SK-N-SH (cell line): ENCODE data around the gene ISL2. TPM values are rescaled to one million over a fixed set of nuclear protein-coding genes. Genes with fewer than 3 reads are reported as not detected.

Experiments
- CTCF ChIA-PET: fragments of 300-600, 350-600 bp; formaldehyde crosslinking; extraction: SDS; loops from one replicate; lab custom pipeline; 2021; lab: Yijun Ruan, JAX
- POLR2A ChIA-PET: fragments of 350-600 bp; sonication (Branson Sonifier 250); formaldehyde crosslinking; extraction: SDS; loops from one replicate; lab custom pipeline; 2020; ENCODE audit warnings: antibody characterized with exemption, inconsistent platforms; lab: Yijun Ruan, JAX
- DNase-seq: peaks from one replicate; pipeline ENCODE4 v3.0.0; 2012
- H2AFZ ChIP-seq: fragments of 200-600 bp; sonication (generic); 2 replicates; pipeline ENCODE4 v1.8.1; 2016; ENCODE audit warnings: antibody characterized with exemption, mild to moderate bottlenecking, low read depth
- H3F3A ChIP-seq: fragments of 200-600 bp; sonication (generic); replicated peaks from 2 replicates; pipeline ENCODE3; 2016; ENCODE audit warnings: antibody characterized with exemption, mild to moderate bottlenecking; ENCODE audit not compliant: insufficient read depth
- H3K27ac ChIP-seq, 2 experiments: fragments of 200-500 bp in 1 of 2; fragments of 200-600 bp in 1 of 2; sonication (Bioruptor generic) in 1 of 2; sonication (generic), shearing (Covaris generic) in 1 of 2; 2 replicates each; pipeline versions ENCODE4 v1.5.1 to v1.6.1; 2014 to 2016; ENCODE audit warnings: low read depth in 2 of 2, inconsistent platforms in 1 of 2, low read length in 1 of 2, mild to moderate bottlenecking in 1 of 2, mixed read lengths in 1 of 2
- H3K27me3 ChIP-seq: fragments of 200-600 bp; sonication (generic), shearing (Covaris generic); 2 replicates; pipeline ENCODE4 v1.6.1; 2016; ENCODE audit warnings: mixed run types; ENCODE audit not compliant: insufficient read depth
- H3K36me3 ChIP-seq, 2 experiments: fragments of 200-500 bp in 1 of 2; fragments of 200-600 bp in 1 of 2; sonication (Bioruptor generic) in 1 of 2; sonication (generic) in 1 of 2; replicated peaks in 1 of 2; 2 replicates each; pipeline versions ENCODE3 to v1.5.1; 2014 to 2016; ENCODE audit warnings: low read length in 1 of 2, mild to moderate bottlenecking in 1 of 2; ENCODE audit not compliant: insufficient read depth in 2 of 2, control insufficient read depth in 1 of 2
- H3K4me1 ChIP-seq, 2 experiments: fragments of 200-500 bp in 1 of 2; fragments of 200-600 bp in 1 of 2; sonication (Bioruptor generic) in 1 of 2; sonication (generic), shearing (Covaris generic) in 1 of 2; 2 replicates each; pipeline versions ENCODE4 v1.5.1 to v1.6.1; 2014 to 2016; ENCODE audit warnings: low read depth in 1 of 2, low read length in 1 of 2, mixed run types in 1 of 2; ENCODE audit not compliant: insufficient read depth in 2 of 2, control insufficient read depth in 1 of 2
- H3K4me2 ChIP-seq: fragments of 200-600 bp; sonication (generic), shearing (Covaris generic); 2 replicates; pipeline ENCODE4 v1.6.1; 2017; ENCODE audit warnings: mixed run types
- H3K4me3 ChIP-seq, 2 experiments: fragments of 200-500 bp in 1 of 2; fragments of 200-600 bp in 1 of 2; sonication (Bioruptor generic) in 1 of 2; sonication (generic), shearing (Covaris generic) in 1 of 2; 2 replicates each; pipeline versions ENCODE4 v1.5.1 to v1.8.1; 2014 to 2016; ENCODE audit warnings: low read depth in 2 of 2, inconsistent platforms in 1 of 2, low read length in 1 of 2, mild to moderate bottlenecking in 1 of 2, mixed read lengths in 1 of 2, moderate library complexity in 1 of 2
- H3K79me2 ChIP-seq: fragments of 200-600 bp; sonication (generic); 2 replicates; pipeline ENCODE4 v1.8.1; 2017; ENCODE audit warnings: mild to moderate bottlenecking; ENCODE audit not compliant: insufficient read depth
- H3K9ac ChIP-seq: fragments of 200-600 bp; sonication (generic); 2 replicates; pipeline ENCODE4 v1.6.1; 2017; ENCODE audit warnings: mixed run types
- H3K9me2 ChIP-seq: fragments of 200-600 bp; sonication (generic); 2 replicates; pipeline ENCODE4 v1.6.1; 2017; ENCODE audit warnings: mixed run types
- H3K9me3 ChIP-seq: fragments of 200-600 bp; sonication (generic); 2 replicates; pipeline ENCODE4 v1.6.1; 2017; ENCODE audit warnings: mixed run types, mild to moderate bottlenecking, moderate library complexity
- H4K20me1 ChIP-seq: fragments of 200-600 bp; sonication (generic); 2 replicates; pipeline ENCODE4 v1.6.1; 2017; ENCODE audit warnings: mild to moderate bottlenecking, mixed run types; ENCODE audit not compliant: insufficient read depth
- CTCF ChIP-seq: fragments of 200-600 bp; sonication (generic); IDR thresholded peaks from 2 replicates; pipeline ENCODE4 v1.6.1; 2017; ENCODE audit warnings: antibody characterized with exemption, mild to moderate bottlenecking, moderate library complexity
- EP300 ChIP-seq, 2 experiments: IDR thresholded peaks; 2 replicates each; pipeline versions ENCODE4 v1.4.0 to v1.6.1; 2012; ENCODE audit warnings: borderline replicate concordance in 1 of 2, low read depth in 1 of 2, low read length in 1 of 2
- FOSL2 ChIP-seq: IDR thresholded peaks from 2 replicates; pipeline ENCODE4 v1.4.0; 2012; ENCODE audit warnings: low read depth, mild to moderate bottlenecking, moderate library complexity, borderline replicate concordance
- GABPA ChIP-seq: IDR thresholded peaks from 2 replicates; pipeline ENCODE4 v1.4.0; 2012; ENCODE audit warnings: low read depth, mild to moderate bottlenecking
- IRF3 ChIP-seq: fragments of 150-350 bp; IDR thresholded peaks from 2 replicates; pipeline ENCODE4 v1.6.1; 2016; ENCODE audit warnings: mild to moderate bottlenecking, low read depth, low read length
- NFIC ChIP-seq: IDR thresholded peaks from 2 replicates; pipeline ENCODE4 v1.4.0; 2012; ENCODE audit warnings: borderline replicate concordance
- NRF1 ChIP-seq: IDR thresholded peaks from 2 replicates; pipeline ENCODE4 v1.6.1; 2012; ENCODE audit warnings: low read depth, mild to moderate bottlenecking, low read length
- RFX5 ChIP-seq: IDR thresholded peaks from 2 replicates; pipeline ENCODE4 v1.6.1; 2012; ENCODE audit warnings: mild to moderate bottlenecking, improper control_type of control experiment, low read length
- SIN3A ChIP-seq: IDR thresholded peaks from 2 replicates; pipeline ENCODE4 v1.6.1; 2012; ENCODE audit warnings: low read depth, mild to moderate bottlenecking, low read length, moderate library complexity, borderline replicate concordance
- TAF1 ChIP-seq: IDR thresholded peaks from 2 replicates; pipeline ENCODE4 v1.6.1; 2012; ENCODE audit warnings: low read depth, mild to moderate bottlenecking, low read length, moderate library complexity, borderline replicate concordance
- TEAD4 ChIP-seq: IDR thresholded peaks from 2 replicates; pipeline ENCODE4 v1.4.0; 2012; ENCODE audit warnings: mild to moderate bottlenecking, borderline replicate concordance; ENCODE audit not compliant: insufficient read depth
- USF2 ChIP-seq: fragments of 150-350 bp; IDR thresholded peaks from 2 replicates; pipeline ENCODE4 v1.6.1; 2017; ENCODE audit warnings: antibody characterized with exemption, low read length, low read depth, borderline replicate concordance
- YY1 ChIP-seq: IDR thresholded peaks from 2 replicates; pipeline ENCODE4 v1.4.0; 2012; ENCODE audit warnings: low read depth, mild to moderate bottlenecking
- WGBS: methylation state at CpG from one replicate; pipeline ENCODE4 v1.1.6; 2017; ENCODE audit warnings: low lambda C conversion rate; 5-methylcytosine and 5-hydroxymethylcytosine counted together
- polyA plus RNA-seq, 3 experiments: library from polyadenylated mRNA; depleted of rRNA; stranded (reverse); fragments of >200 nt; gene quantifications; 2 replicates each; pipeline ENCODE4 v1.2.3, GENCODE V29; 2012
- TF ChIP-seq, protein P1 (sequence below): IDR thresholded peaks from 2 replicates; pipeline ENCODE4; 2012

The ISL2 gene
- polyA plus RNA-seq, 1 of the 3 experiments (the other 2 are of a cell fraction) = 6.0 TPM

GRCh38 chr15:76303909-76304308 lies 32.7 kb upstream of the ISL2 start:
- CTCF ChIA-PET = no interaction called here
- WGBS = 96% methylated on average over 1 of the region's 1 CpG
- Histone ChIP-seq H3K4me1 (no peaks in the 10 kb centered on the region), H3K79me2 (peaks cover 100% of the 10 kb centered on the region), H3K4me2 (no peak overlapping the region), H3K9ac (no peak overlapping the region), H3F3A (peaks cover 4% of the 10 kb centered on the region), H4K20me1 (peaks cover 70% of the 10 kb centered on the region), H3K4me3 (no peak overlapping the region), H3K36me3 (peaks cover 0 to 2% of the 10 kb centered on the region in 2 experiments), H2AFZ (no peak overlapping the region), H3K9me3 (no peaks in the 10 kb centered on the region), H3K9me2 (no peaks in the 10 kb centered on the region), H3K27me3 (no peaks in the 10 kb centered on the region), H3K27ac (no peak overlapping the region)
- no peak for DNase-seq
- POLR2A ChIA-PET = no interaction called here
- TF ChIP-seq CTCF = no peak
- no peak for TF ChIP-seq GABPA
- TF ChIP-seq TAF1 = no peak
- TF ChIP-seq EP300 (IDR thresholded peaks at IDR 0.05; ENCODE audit: borderline replicate concordance in 1 of 2, low read depth in 1 of 2, low read length in 1 of 2) = no peak
- no peak for TF ChIP-seq FOSL2
- TF ChIP-seq, protein P1, sequence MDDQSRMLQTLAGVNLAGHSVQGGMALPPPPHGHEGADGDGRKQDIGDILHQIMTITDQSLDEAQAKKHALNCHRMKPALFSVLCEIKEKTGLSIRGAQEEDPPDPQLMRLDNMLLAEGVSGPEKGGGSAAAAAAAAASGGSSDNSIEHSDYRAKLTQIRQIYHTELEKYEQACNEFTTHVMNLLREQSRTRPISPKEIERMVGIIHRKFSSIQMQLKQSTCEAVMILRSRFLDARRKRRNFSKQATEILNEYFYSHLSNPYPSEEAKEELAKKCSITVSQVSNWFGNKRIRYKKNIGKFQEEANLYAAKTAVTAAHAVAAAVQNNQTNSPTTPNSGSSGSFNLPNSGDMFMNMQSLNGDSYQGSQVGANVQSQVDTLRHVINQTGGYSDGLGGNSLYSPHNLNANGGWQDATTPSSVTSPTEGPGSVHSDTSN = no peak
- TF ChIP-seq TEAD4 = no peak
- no peak for TF ChIP-seq NRF1
- TF ChIP-seq SIN3A = no peak
- no peak for TF ChIP-seq USF2

DNA sequence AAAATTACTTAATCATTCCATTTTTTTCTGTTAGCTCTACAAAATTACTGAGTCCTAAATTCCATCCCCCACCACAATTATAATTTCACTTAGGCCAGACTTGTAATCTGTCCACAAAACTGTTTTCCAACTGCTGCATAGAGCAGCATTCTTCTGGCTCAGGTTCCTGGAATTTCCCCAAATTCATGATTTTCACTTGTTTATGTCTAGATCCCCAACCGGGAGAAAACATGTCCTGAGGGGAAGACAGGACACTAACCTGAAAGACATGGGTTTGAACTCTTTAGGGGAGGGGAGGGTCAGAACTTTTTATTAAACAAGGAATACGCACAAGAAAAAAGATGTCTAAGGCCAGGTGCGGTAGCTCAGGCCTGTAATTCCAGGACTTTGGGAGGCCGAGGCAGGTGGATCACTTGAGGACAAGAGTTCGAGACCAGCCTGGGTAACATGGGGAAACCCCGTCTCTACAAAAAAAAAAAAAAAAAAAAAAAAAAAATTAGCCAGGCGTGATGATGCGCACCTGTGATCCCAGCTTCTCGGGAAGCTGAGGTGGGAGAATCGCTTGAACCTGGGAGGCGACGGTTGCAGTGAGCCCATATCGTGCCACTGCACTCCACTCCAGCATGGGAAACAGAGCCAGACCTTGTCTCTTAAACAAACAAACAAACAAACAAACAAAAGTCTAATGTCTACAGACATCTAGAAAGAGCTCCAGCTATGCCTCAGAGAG lies 26.8 kb upstream of the ISL2 start:
- CTCF ChIA-PET = interaction anchor here (1.0 kb wide), 1 partner anchor 9 kb away, joined by 3 read pairs; no protein-coding TSS in a partner anchor
- no peak overlapping the region for H2AFZ ChIP-seq

More for the DNA sequence above, 26.8 kb upstream of the ISL2 start:
- H3K9me3 ChIP-seq = no peaks in the 10 kb centered on the region
- H3K4me3 ChIP-seq = peak overlapping the region; percentile 81 to 91; a peak in 3 of 4 replicates
- peaks cover 6% of the 10 kb centered on the region for H3F3A ChIP-seq
- H3K27ac ChIP-seq = peak overlapping the region in 1 of 2 experiments; percentile 80; a peak in 1 of 4 replicates
- no peak for TF ChIP-seq GABPA
- TF ChIP-seq RFX5 = no peak
- TF ChIP-seq IRF3 = no peak
- no peak for TF ChIP-seq NFIC
- TF ChIP-seq YY1 = no peak
- TF ChIP-seq, all 33 proteins: peak for 0
- POLR2A ChIA-PET = interaction anchor here (0.8 kb wide), 1 partner anchor 64 kb away, joined by 4 read pairs; no protein-coding TSS in a partner anchor
- 83% methylated on average over 13 of the region's 13 CpGs for WGBS
- Histone ChIP-seq H3K9me2 (no peaks in the 10 kb centered on the region), H3K9ac (0 out of 2 replicates have a peak overlapping the region, but pooled peaks have one; percentile 87), H3K4me1 (peaks cover 0 to 13% of the 10 kb centered on the region in 2 experiments; a peak in 2 of 4 replicates), H4K20me1 (peaks cover 26% of the 10 kb centered on the region), H3K4me2 (peak overlapping the region; percentile 88), H3K27me3 (no peaks in the 10 kb centered on the region), H3K79me2 (peaks cover 64% of the 10 kb centered on the region), H3K36me3 (no peaks in the 10 kb centered on the region)
- no peak for DNase-seq
